Measurements from ENCODE around the gene KLHL10. TPM values are rescaled to one million over a fixed set of nuclear protein-coding genes. Genes with fewer than 3 reads are reported as not detected.
"Not testable (repeated sequence)": the region's sequence is repeated elsewhere in the genome, so short reads cannot be mapped to it uniquely, and the experiment has no call there.

The KLHL10 gene
- total and polyA plus RNA-seq, 2 experiments from 2014 or later: 0.13 to 0.42 TPM

- TF ChIP-seq ZNF331 (CRISPR knock-in tag; IDR thresholded peaks at IDR 0.05; ENCODE audit: low read depth) (no peak), JUNB (IDR thresholded peaks at IDR 0.05; ENCODE audit: unreplicated experiment) (no peak), NANOG (IDR thresholded peaks at IDR 0.05; ENCODE audit: borderline replicate concordance) (no peak), EZH2 (IDR thresholded peaks at IDR 0.05; ENCODE audit: low read depth, unreplicated experiment) (no peak), EZH2phosphoT487 (IDR thresholded peaks at IDR 0.05; ENCODE audit: unreplicated experiment) (no peak)
- TF ChIP-seq, protein P1, sequence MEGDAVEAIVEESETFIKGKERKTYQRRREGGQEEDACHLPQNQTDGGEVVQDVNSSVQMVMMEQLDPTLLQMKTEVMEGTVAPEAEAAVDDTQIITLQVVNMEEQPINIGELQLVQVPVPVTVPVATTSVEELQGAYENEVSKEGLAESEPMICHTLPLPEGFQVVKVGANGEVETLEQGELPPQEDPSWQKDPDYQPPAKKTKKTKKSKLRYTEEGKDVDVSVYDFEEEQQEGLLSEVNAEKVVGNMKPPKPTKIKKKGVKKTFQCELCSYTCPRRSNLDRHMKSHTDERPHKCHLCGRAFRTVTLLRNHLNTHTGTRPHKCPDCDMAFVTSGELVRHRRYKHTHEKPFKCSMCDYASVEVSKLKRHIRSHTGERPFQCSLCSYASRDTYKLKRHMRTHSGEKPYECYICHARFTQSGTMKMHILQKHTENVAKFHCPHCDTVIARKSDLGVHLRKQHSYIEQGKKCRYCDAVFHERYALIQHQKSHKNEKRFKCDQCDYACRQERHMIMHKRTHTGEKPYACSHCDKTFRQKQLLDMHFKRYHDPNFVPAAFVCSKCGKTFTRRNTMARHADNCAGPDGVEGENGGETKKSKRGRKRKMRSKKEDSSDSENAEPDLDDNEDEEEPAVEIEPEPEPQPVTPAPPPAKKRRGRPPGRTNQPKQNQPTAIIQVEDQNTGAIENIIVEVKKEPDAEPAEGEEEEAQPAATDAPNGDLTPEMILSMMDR (conservative IDR thresholded peaks at IDR 0.05; ENCODE audit: low read depth in 2 of 2): no peak
These were observed 952 bp upstream of the KLHL10 start (continued) for GRCh38 chr17:41836550-41837196.

- ATAC-seq; H3F3A ChIP-seq (replicated peaks; ENCODE audit: low read depth); H2AFZ ChIP-seq; H3K4me3 Mint-ChIP-seq; H3K27me3 ChIP-seq (ENCODE audit: insufficient read depth); H3K4me1 Mint-ChIP-seq; H3K4me3 ChIP-seq; H3K4me2 ChIP-seq; H3K27ac ChIP-seq (ENCODE audit: low read depth); H3K27ac Mint-ChIP-seq; DNase-seq (ENCODE audit: low spot score); H3K36me3 Mint-ChIP-seq (ENCODE audit: low read depth); H4K20me1 ChIP-seq (replicated peaks; ENCODE audit: insufficient read depth); H3K4me1 ChIP-seq (ENCODE audit: insufficient read depth); H3K9me3 Mint-ChIP-seq; H3K27me3 Mint-ChIP-seq (ENCODE audit: insufficient read depth, low read depth, poor library complexity); H3K36me3 ChIP-seq (ENCODE audit: insufficient read depth); H3K9me2 ChIP-seq (ENCODE audit: insufficient read depth): not testable (repeated sequence)
- peaks cover 10% of the 10 kb centered on the region; the same call in 1 of the 2 replicates for H3K79me2 ChIP-seq (replicated peaks; ENCODE audit: insufficient read depth)
These were observed 1.8 kb downstream of the KLHL10 start for GRCh38 chr17:41839448-41839847.

GRCh38 chr17:41840781-41841180, 3.2 kb downstream of the KLHL10 start:
- not testable (repeated sequence) for H3K4me1 ChIP-seq (ENCODE audit: insufficient read depth); H3K27me3 ChIP-seq (ENCODE audit: insufficient read depth); H3K27me3 Mint-ChIP-seq (ENCODE audit: insufficient read depth, low read depth, poor library complexity); H3K4me3 Mint-ChIP-seq; H3F3A ChIP-seq (replicated peaks; ENCODE audit: low read depth); H3K36me3 ChIP-seq (ENCODE audit: insufficient read depth); H3K4me3 ChIP-seq; DNase-seq (ENCODE audit: low spot score); H3K9me3 Mint-ChIP-seq; H3K79me2 ChIP-seq (replicated peaks; ENCODE audit: insufficient read depth); H3K27ac ChIP-seq (ENCODE audit: low read depth); H2AFZ ChIP-seq; ATAC-seq; H3K36me3 Mint-ChIP-seq (ENCODE audit: low read depth); H4K20me1 ChIP-seq (replicated peaks; ENCODE audit: insufficient read depth); H3K4me1 Mint-ChIP-seq; H3K27ac Mint-ChIP-seq; H3K4me2 ChIP-seq; H3K9me2 ChIP-seq (ENCODE audit: insufficient read depth)

- H3K79me2 ChIP-seq (replicated peaks; ENCODE audit: insufficient read depth): peaks cover 11% of the 10 kb centered on the region
- 0 out of 2 replicates have a peak, but pooled peaks cover 5% of the 10 kb centered on the region for H3F3A ChIP-seq (replicated peaks; ENCODE audit: low read depth)
- no peaks in the 10 kb centered on the region for H3K4me1 ChIP-seq (ENCODE audit: insufficient read depth)
- no peaks in the 10 kb centered on the region for H3K27me3 ChIP-seq (ENCODE audit: insufficient read depth)
- no peak for DNase-seq (ENCODE audit: low spot score)
- H4K20me1 ChIP-seq (replicated peaks; ENCODE audit: insufficient read depth): no peaks in the 10 kb centered on the region
- no peak overlapping the region for H2AFZ ChIP-seq
- no peak overlapping the region for H3K27ac Mint-ChIP-seq
- no peaks in the 10 kb centered on the region for H3K4me1 Mint-ChIP-seq
- H3K36me3 ChIP-seq (ENCODE audit: insufficient read depth): no peaks in the 10 kb centered on the region
- no peaks in the 10 kb centered on the region for H3K9me3 Mint-ChIP-seq
- no peak overlapping the region for H3K4me3 ChIP-seq
- no peak overlapping the region for H3K27ac ChIP-seq (ENCODE audit: low read depth)
- H3K36me3 Mint-ChIP-seq (ENCODE audit: low read depth): no peaks in the 10 kb centered on the region
- ATAC-seq: no peak
- no peaks in the 10 kb centered on the region for H3K9me2 ChIP-seq (ENCODE audit: insufficient read depth)
- no peak overlapping the region for H3K4me3 Mint-ChIP-seq
- no peaks in the 10 kb centered on the region for H3K27me3 Mint-ChIP-seq (ENCODE audit: insufficient read depth, low read depth, poor library complexity)
- H3K4me2 ChIP-seq: no peak overlapping the region
- TF ChIP-seq, protein P1 (conservative IDR thresholded peaks at IDR 0.05; ENCODE audit: low read depth in 2 of 2): no peak
- TF ChIP-seq, protein P2, sequence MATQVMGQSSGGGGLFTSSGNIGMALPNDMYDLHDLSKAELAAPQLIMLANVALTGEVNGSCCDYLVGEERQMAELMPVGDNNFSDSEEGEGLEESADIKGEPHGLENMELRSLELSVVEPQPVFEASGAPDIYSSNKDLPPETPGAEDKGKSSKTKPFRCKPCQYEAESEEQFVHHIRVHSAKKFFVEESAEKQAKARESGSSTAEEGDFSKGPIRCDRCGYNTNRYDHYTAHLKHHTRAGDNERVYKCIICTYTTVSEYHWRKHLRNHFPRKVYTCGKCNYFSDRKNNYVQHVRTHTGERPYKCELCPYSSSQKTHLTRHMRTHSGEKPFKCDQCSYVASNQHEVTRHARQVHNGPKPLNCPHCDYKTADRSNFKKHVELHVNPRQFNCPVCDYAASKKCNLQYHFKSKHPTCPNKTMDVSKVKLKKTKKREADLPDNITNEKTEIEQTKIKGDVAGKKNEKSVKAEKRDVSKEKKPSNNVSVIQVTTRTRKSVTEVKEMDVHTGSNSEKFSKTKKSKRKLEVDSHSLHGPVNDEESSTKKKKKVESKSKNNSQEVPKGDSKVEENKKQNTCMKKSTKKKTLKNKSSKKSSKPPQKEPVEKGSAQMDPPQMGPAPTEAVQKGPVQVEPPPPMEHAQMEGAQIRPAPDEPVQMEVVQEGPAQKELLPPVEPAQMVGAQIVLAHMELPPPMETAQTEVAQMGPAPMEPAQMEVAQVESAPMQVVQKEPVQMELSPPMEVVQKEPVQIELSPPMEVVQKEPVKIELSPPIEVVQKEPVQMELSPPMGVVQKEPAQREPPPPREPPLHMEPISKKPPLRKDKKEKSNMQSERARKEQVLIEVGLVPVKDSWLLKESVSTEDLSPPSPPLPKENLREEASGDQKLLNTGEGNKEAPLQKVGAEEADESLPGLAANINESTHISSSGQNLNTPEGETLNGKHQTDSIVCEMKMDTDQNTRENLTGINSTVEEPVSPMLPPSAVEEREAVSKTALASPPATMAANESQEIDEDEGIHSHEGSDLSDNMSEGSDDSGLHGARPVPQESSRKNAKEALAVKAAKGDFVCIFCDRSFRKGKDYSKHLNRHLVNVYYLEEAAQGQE (IDR thresholded peaks at IDR 0.05; ENCODE audit: unreplicated experiment): no peak
- TF ChIP-seq POLR2AphosphoS5 (IDR thresholded peaks at IDR 0.05; ENCODE audit: low read depth) (no peak), NANOG (IDR thresholded peaks at IDR 0.05; ENCODE audit: borderline replicate concordance) (no peak), JUNB (IDR thresholded peaks at IDR 0.05; ENCODE audit: unreplicated experiment) (no peak), STAT1 (IDR thresholded peaks at IDR 0.05; ENCODE audit: unreplicated experiment) (no peak), ZNF114 (CRISPR knock-in tag; IDR thresholded peaks at IDR 0.05) (no peak), EZH2phosphoT487 (IDR thresholded peaks at IDR 0.05; ENCODE audit: unreplicated experiment) (no peak)
These were observed 7.3 kb downstream of the KLHL10 start for GRCh38 chr17:41844971-41845370.

Data from GM23338 (cell line).